Adrenal gland (tissue), 12 donors: ENCODE results near the gene TLK1. TPM values are rescaled to one million over a fixed set of nuclear protein-coding genes. Genes with fewer than 3 reads are reported as not detected.

Experiments
- DNase-seq, 7 donors: peaks; one replicate each; pipeline ENCODE4 v3.0.0-alpha.2; 2019 to 2020
- H3K27ac ChIP-seq, 5 donors: fragments of 200-600 bp; sonication (generic) in 4 of 5; 1 replicate in 3 of 5; 2 replicates in 2 of 5; pipeline versions ENCODE4 v1.5.1 to v1.8.0; 2016 to 2020; ENCODE audit warnings: mild to moderate bottlenecking in 1 of 5
- H3K27me3 ChIP-seq: fragments of 200-600 bp; 2 replicates; pipeline ENCODE4 v1.8.0; 2021
- H3K36me3 ChIP-seq, 2 donors: fragments of 200-600 bp; replicated peaks in 1 of 2; 1 replicate in 1 of 2; 2 replicates in 1 of 2; pipeline versions ENCODE4 v1.5.1 to v1.8.0; 2018 to 2022
- H3K4me1 ChIP-seq, 2 donors: fragments of 200-600 bp; replicated peaks in 1 of 2; 1 replicate in 1 of 2; 2 replicates in 1 of 2; pipeline versions ENCODE4 v1.5.1 to v1.8.0; 2018 to 2021
- H3K4me3 ChIP-seq, 4 donors: fragments of 200-600 bp; sonication (generic) in 3 of 4; one replicate each; pipeline ENCODE4 v1.5.1; 2016 to 2018
- H3K9me3 ChIP-seq, 3 donors: fragments of 200-600 bp; sonication (generic) in 1 of 3; replicated peaks in 1 of 3; 1 replicate in 2 of 3; 2 replicates in 1 of 3; pipeline versions ENCODE4 v1.5.1 to v1.8.0; 2016 to 2021
- POLR2A ChIP-seq, 2 donors: fragments of 450-650 bp; IDR thresholded peaks; one replicate each; pipeline ENCODE4 v1.6.1; 2017; ENCODE audit warnings: antibody characterized with exemption in 2 of 2, mild to moderate bottlenecking in 2 of 2, moderate library complexity in 1 of 2
- WGBS, 4 donors: extraction: QIAGEN DNeasy Blood & Tissue Kit in 2 of 4; methylation state at CpG; one replicate each; pipeline versions ENCODE4 v1.1.5 to v1.1.7; 2013 to 2017; 5-methylcytosine and 5-hydroxymethylcytosine counted together
- intact Hi-C, 2 donors: fragments of 100-400 bp; cut with DNase I; formaldehyde crosslinking; loops; one replicate each; pipeline versions ENCODE4 v1.14.1 to v1.15.0; 2022 to 2023
- polyA plus RNA-seq, 3 donors: library from polyadenylated mRNA; stranded (reverse); fragments of 200-250 nt in 2 of 3; fragments of 350-450 nt in 1 of 3; fragmentation: Illumina TruSeq in 1 of 3; extraction: RNeasy Lipid Tissue Mini Kit (QIAGEN cat#74804) in 1 of 3; gene quantifications; one replicate each; pipeline ENCODE4 v1.2.3, GENCODE V29; 2013 to 2014
- total RNA-seq, 9 donors: library from RNA; depleted of rRNA in 4 of 9; stranded (reverse); fragments of >200 nt in 4 of 9; fragments of 120-200 nt in 1 of 9; fragmentation: NEBNext Ultra II Directional in 1 of 9; extraction: Animal tissue kit (Norgen Biotek cat#: 25700) in 1 of 9; gene quantifications; one replicate each; pipeline versions ENCODE4 v1.1.0 to v1.2.4, GENCODE V29; 2013 to 2023
- TF ChIP-seq, protein P1 (sequence below), 6 experiments: fragments of 450-650 bp in 4 of 6; fragments of 200-600 bp in 2 of 6; sonication (generic) in 1 of 6; IDR thresholded peaks; 1 replicate in 5 of 6; 2 replicates in 1 of 6; pipeline versions ENCODE4 v1.5.1 to v1.8.0; 2016 to 2021; ENCODE audit warnings: antibody characterized with exemption in 6 of 6, mild to moderate bottlenecking in 2 of 6, moderate library complexity in 1 of 6
- donor health status: healthy with polysubstance abuse.
- donor health status: Bipolar disorder and iron deficiency.
- donor health status: DM: yes; HTN: yes; CAD: no.
- donor health status: DM: no; HTN: no; CAD: no.
- donor health status: DM: no; HTN: no; CAD: no.
- donor health status: DM: yes; HTN: yes; CAD: no.

Gene TLK1
- total and polyA plus RNA-seq, 12 donors, result 16.5 to 84.0 (median 47.3) TPM

GRCh38 chr2:171159372-171160118, 1.1 kb downstream of the TLK1 start:
- H3K9me3 ChIP-seq, result no peaks in the 10 kb centered on the region
- no peaks in the 10 kb centered on the region for H3K36me3 ChIP-seq
- TF ChIP-seq, protein P1, sequence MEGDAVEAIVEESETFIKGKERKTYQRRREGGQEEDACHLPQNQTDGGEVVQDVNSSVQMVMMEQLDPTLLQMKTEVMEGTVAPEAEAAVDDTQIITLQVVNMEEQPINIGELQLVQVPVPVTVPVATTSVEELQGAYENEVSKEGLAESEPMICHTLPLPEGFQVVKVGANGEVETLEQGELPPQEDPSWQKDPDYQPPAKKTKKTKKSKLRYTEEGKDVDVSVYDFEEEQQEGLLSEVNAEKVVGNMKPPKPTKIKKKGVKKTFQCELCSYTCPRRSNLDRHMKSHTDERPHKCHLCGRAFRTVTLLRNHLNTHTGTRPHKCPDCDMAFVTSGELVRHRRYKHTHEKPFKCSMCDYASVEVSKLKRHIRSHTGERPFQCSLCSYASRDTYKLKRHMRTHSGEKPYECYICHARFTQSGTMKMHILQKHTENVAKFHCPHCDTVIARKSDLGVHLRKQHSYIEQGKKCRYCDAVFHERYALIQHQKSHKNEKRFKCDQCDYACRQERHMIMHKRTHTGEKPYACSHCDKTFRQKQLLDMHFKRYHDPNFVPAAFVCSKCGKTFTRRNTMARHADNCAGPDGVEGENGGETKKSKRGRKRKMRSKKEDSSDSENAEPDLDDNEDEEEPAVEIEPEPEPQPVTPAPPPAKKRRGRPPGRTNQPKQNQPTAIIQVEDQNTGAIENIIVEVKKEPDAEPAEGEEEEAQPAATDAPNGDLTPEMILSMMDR (IDR thresholded peaks at IDR 0.05), result peak; percentile 36 to 71 (median 49)
- peak in 1 of 2 donors; percentile 47 for TF ChIP-seq POLR2A (IDR thresholded peaks at IDR 0.05)
- intact Hi-C loops, result loop anchor here (2.0 to 10.0 kb wide), 3 partner anchors 185 to 253 kb away; no protein-coding TSS in a partner anchor
- peak overlapping the region in 4 of 5 donors; percentile 93 to 99 (median 98) for H3K27ac ChIP-seq
- WGBS, 4 donors, result 0 to 2% (median 1%) methylated on average over 25 to 38 of the region's 38 CpGs
- H3K4me3 ChIP-seq, result peak overlapping the region; percentile 12 to 87 (median 66)
- DNase-seq, result peak; percentile 53 to 81 (median 63)
- peaks cover 12 to 45% of the 10 kb centered on the region in 2 donors for H3K4me1 ChIP-seq
- H3K27me3 ChIP-seq, result no peaks in the 10 kb centered on the region

GRCh38 chr2:171158790-171159371, 1.8 kb downstream of the TLK1 start:
- H3K9me3 ChIP-seq, result no peaks in the 10 kb centered on the region
- H3K36me3 ChIP-seq, result no peaks in the 10 kb centered on the region
- intact Hi-C loops, result loop anchor here in 1 of 2 donors (2.0 kb wide), 1 partner anchor 188 kb away; no protein-coding TSS in a partner anchor
- no peak for DNase-seq
- 4 to 6% (median 5%) methylated on average over 15 of the region's 15 CpGs for WGBS, 4 donors
- peak overlapping the region in 2 of 4 donors; percentile 55 to 77 for H3K4me3 ChIP-seq
- TF ChIP-seq, protein P1 (IDR thresholded peaks at IDR 0.05), result no peak
- no peak for TF ChIP-seq POLR2A (IDR thresholded peaks at IDR 0.05)
- H3K27ac ChIP-seq, result peak overlapping the region in 3 of 5 donors; percentile 97 to 99 (median 98)
- H3K27me3 ChIP-seq, result no peaks in the 10 kb centered on the region
- peaks cover 17 to 52% of the 10 kb centered on the region in 2 donors for H3K4me1 ChIP-seq

GRCh38 chr2:171158036-171158789, 2.5 kb downstream of the TLK1 start:
- intact Hi-C loops, result loop anchor here in 1 of 2 donors (2.0 kb wide), 1 partner anchor 187 kb away; no protein-coding TSS in a partner anchor
- Histone ChIP-seq H3K9me3 (no peaks in the 10 kb centered on the region), H3K4me3 (peak overlapping the region in 1 of 4 donors; percentile 77), H3K36me3 (no peaks in the 10 kb centered on the region), H3K27me3 (no peaks in the 10 kb centered on the region), H3K27ac (no peak overlapping the region), H3K4me1 (peaks cover 23 to 59% of the 10 kb centered on the region in 2 donors)
- TF ChIP-seq POLR2A (IDR thresholded peaks at IDR 0.05), result no peak
- TF ChIP-seq, protein P1 (IDR thresholded peaks at IDR 0.05), result no peak
- 42 to 51% (median 46%) methylated on average over 9 of the region's 9 CpGs for WGBS, 4 donors
- DNase-seq, result no peak

GRCh38 chr2:171157109-171157500, 3.6 kb downstream of the TLK1 start:
- 89 to 96% (median 91%) methylated on average over 3 of the region's 3 CpGs for WGBS, 4 donors
- no peak for DNase-seq
- Histone ChIP-seq H3K27me3 (no peaks in the 10 kb centered on the region), H3K4me3 (no peak overlapping the region), H3K9me3 (no peaks in the 10 kb centered on the region), H3K36me3 (no peaks in the 10 kb centered on the region), H3K27ac (no peak overlapping the region), H3K4me1 (peaks cover 28 to 68% of the 10 kb centered on the region in 2 donors)
- TF ChIP-seq, protein P1 (IDR thresholded peaks at IDR 0.05), result no peak
- TF ChIP-seq POLR2A (IDR thresholded peaks at IDR 0.05), result no peak
- intact Hi-C loops, result no loop called here
